ENCODE measurements around the gene WWTR1.

WWTR1 gene

GRCh38 chr3:149495581-149496125, 162.2 kb downstream of the WWTR1 start:
- no peak for DNase-seq (ENCODE audit: low read depth)

DNA sequence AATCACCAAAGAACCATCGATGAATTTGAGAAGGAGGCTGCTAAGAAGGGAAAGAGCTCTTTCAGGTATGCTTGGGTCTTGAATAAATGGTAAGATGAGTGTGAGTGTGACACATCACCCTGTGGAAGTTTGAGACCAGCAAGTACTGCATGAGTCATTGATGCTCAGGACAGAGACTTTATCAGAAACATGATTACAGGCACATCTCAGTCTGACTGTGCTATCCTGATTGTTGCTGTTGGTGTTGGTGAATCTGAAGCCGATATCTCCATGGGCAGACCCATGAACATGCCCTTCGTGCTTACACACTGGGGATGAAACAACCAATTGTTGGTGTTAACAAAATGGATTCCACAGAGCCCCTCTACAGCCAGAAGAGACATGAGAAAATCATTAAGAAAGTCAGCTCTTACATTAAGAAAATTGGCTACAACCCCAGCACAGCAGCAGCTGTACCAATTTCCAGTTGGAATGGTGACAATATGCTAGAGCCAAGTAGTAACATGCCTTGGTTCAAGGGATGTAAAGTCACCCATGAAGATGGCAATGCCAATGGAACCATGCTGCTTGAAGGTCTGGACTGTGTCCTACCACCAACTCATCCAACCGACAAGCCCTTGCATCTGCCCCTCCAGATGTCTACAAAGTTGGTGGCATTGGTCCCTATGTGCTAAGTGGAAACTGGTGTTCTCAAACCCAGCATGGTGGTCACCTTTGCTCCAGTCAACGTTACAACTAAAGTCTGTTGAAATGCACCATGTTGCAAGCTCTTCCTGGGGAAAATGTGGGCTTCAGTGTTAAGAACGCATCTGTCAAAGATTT, 162.9 kb downstream of the WWTR1 start:
- DNase-seq (ENCODE audit: low read depth): no peak

DNA sequence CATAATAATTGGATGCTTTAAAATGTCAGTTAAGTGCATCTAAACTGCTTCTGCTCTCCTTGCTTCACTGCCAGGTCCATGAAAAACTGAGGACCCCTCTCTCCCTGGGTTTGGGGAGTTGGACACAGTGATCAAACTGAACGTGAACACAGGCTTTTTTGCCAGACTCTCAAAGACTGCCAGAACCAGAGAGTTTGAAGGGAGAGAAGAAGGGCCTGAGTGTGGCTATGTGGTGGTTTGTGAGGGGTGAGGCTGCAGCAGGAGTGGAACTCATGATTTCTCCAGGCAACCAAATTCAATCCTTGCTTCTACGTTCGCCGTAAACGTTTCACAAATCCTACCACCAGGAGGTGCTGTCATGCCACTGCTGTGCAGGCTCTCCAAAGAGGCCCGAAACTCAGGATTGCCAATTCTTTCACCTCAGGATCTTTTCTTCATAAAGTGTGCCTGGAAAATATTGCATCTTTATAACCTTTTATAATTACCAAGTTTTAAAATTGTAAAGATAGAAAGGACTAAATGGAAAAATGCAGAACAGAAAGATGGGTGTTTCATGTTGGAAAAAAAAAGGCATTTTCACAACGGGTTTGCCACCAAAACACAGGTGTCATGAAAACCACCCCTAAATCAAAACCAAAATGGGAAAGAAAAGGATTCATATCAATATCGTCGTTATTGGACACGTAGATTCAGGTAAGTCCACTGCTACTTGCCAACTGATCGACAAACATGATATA, 163.6 kb downstream of the WWTR1 start:
- no peak for DNase-seq (ENCODE audit: low read depth)

DNA sequence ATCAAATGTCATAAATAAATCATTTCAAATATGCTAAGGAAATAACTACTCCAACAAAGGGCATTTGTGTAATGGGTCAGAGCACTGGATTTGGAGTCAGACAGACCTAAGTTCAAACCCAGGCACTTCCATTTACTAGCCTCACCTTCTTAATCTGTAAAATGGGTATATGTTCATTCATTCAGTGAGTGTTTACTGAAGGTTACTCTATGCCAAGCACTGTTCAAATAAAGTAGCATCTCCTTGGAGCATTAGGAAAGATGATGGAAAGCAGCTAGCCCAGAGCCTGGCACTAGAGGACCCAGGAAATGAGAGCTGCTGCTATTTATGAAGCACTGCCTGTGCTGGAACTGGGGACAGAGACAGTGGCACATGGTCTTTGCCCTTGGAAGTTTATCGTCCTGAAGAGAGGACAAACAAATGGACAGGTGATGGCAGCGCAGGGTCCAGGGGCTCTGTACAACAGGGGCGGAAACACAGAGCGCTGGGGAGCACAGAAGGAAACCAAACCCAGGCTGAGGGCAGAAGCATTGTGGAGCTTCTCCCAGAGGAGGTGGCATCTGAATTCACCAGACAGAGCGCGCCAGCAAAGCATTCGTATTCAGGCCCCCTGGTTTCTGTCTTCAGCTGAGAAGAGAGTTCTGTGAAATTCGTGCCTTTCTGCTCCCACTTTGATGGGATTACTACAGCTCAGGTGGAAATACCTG, 164.4 kb downstream of the WWTR1 start:
- DNase-seq (ENCODE audit: low read depth): no peak

GRCh38 chr3:149490260-149490971, 167.4 kb downstream of the WWTR1 start:
- DNase-seq (ENCODE audit: low read depth): no peak

- DNase-seq (ENCODE audit: low read depth): no peak
Measured at GRCh38 chr3:149489060-149489690, 168.7 kb downstream of the WWTR1 start.

DNA sequence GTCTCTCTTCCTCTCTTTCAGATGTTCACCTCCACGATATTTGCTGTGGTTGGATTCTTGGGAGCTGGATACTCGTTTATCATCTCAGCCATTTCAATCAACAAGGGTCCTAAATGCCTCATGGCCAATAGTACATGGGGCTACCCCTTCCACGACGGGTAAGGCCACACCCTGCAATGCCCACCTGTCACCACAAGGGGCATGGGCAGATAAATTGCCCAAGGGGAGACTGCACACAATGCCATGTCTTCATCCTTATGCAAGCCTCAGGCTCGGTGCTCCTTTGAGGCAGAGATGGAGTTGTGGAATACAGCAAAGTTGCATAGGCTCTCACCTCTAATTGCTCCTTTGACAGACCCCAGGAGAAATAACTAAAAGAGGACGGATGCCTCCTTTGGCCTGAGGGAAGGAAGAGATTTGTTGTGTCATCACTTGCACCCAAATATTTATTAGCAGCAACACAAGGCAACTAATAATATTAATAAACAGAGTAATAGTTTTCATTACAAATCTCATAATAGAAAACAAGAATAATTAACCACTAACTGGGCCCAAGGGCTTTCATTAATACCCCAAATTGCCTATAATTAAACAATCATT, 170.1 kb downstream of the WWTR1 start:
- no peak for DNase-seq (ENCODE audit: low read depth)

GRCh38 chr3:149486726-149487125, 171.1 kb downstream of the WWTR1 start:
- no peak for DNase-seq (ENCODE audit: low read depth)

GRCh38 chr3:149481491-149481890, 176.3 kb downstream of the WWTR1 start:
- DNase-seq (ENCODE audit: low read depth): no peak

GRCh38 chr3:149481056-149481455, 176.8 kb downstream of the WWTR1 start:
- no peak for DNase-seq (ENCODE audit: low read depth)

- DNase-seq (ENCODE audit: low read depth): no peak
Measured at GRCh38 chr3:149480326-149481017, 177.4 kb downstream of the WWTR1 start.

GRCh38 chr3:149479621-149480325, 178.1 kb downstream of the WWTR1 start:
- DNase-seq (ENCODE audit: low read depth): no peak

DNA sequence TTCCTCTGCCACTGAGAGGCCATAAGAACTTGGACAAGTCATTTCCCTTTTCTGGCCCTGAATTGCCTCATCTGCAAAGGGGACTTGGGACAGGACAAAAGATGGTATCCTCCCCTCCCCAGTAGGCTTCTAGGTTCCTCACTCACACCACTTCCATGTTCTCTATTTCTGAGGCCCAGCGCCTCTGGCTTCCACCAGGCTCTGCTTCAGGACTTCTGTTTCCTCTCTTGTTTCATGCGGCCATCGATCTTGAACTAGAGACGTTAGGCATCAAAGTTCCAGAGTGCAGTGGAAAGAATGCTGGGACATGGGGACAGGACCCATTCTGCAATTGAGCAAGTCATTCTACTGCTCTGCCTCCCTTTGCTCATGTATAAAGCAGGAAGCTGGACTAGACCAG, 181.6 kb downstream of the WWTR1 start:
- DNase-seq (ENCODE audit: low read depth): no peak

- no peak for DNase-seq (ENCODE audit: low read depth)
Measured at GRCh38 chr3:149475451-149476060, 182.3 kb downstream of the WWTR1 start.

GRCh38 chr3:149474250-149474817, 183.5 kb downstream of the WWTR1 start, which contains the start of gene TM4SF4:
Gene TM4SF4, plus strand, starts transcription at chr3:149474697. Its CDS starts 181 bp downstream, at chr3:149474878.
- no peak for DNase-seq (ENCODE audit: low read depth)

- DNase-seq (ENCODE audit: low read depth): no peak
Measured at GRCh38 chr3:149473357-149474249, 184.2 kb downstream of the WWTR1 start.

DNA sequence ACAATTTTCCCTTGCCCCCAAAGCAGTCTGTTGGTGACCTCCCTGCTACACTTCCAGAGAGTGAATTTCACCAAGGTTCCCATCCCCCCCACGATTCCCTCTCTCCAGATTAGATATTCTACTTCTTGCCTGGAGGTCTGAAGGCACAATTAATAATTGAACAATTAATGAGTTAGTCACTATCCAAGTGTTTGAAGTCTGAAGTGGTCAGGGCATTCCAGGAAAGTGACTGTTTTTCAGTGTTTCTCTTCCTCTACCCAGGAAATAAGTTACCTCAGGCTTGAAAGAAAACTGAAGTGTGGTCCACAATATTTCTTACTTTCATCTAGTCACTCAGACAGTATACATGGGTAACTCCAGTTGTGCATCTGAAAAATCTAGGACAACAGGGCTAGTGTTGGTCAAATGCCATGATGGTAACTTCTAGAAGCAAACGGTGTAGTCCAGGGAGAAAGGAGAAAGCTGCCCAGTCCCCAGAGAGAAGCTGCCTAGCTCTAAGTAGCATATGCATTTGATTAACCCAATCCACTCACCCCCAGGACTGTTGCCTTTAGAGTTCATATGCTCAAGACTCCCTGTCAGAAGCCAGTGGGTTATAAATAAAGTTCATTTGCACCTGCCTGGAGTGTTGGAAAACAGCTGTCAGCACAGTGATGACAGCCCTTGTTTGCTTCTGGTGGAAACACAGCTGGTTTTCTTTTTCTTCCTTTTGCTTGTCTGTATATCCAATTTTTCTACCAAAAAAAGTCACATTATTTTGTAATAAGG, 185.6 kb downstream of the WWTR1 start:
- no peak for DNase-seq (ENCODE audit: low read depth)
